ENCODE results near the gene SLX4IP. TPM values are rescaled to one million over a fixed set of nuclear protein-coding genes. Genes with fewer than 3 reads are reported as not detected.

The SLX4IP gene
- total and polyA plus RNA-seq, 2 of the 13 experiments (the other 11 are each of a cell fraction or from before 2014, with no cell fraction given): 3.6 to 7.3 TPM

GRCh38 chr20:10429443-10429981 lies 5.6 kb upstream of the SLX4IP start (continued):
- TF ChIP-seq ZNF512 (CRISPR knock-in tag; IDR thresholded peaks at IDR 0.05): no peak
- no peak for TF ChIP-seq ZNF513 (CRISPR knock-in tag; conservative IDR thresholded peaks at IDR 0.05)
- peak; percentile 39; the same call in 1 of the 2 replicates for TF ChIP-seq ELF1 (CRISPR knock-in tag; IDR thresholded peaks at IDR 0.05)
- no peak for TF ChIP-seq HCFC1 (IDR thresholded peaks at IDR 0.05; ENCODE audit: low read depth, low read length)
- TF ChIP-seq ZNF770 (CRISPR knock-in tag; IDR thresholded peaks at IDR 0.05): no peak
- TF ChIP-seq ZNF33B (CRISPR knock-in tag; IDR thresholded peaks at IDR 0.05): no peak
- TF ChIP-seq HOXA3 (CRISPR knock-in tag; IDR thresholded peaks at IDR 0.05): peak; percentile 66
- no peak for TF ChIP-seq ZNF232 (CRISPR knock-in tag; IDR thresholded peaks at IDR 0.05; ENCODE audit: borderline replicate concordance)
- TF ChIP-seq NFKB2 (CRISPR knock-in tag; IDR thresholded peaks at IDR 0.05; ENCODE audit: borderline replicate concordance): no peak
- TF ChIP-seq ZNF850 (CRISPR knock-in tag; conservative IDR thresholded peaks at IDR 0.05): no peak
- no peak for TF ChIP-seq AHR (CRISPR knock-in tag; IDR thresholded peaks at IDR 0.05)
- TF ChIP-seq SIX1 (CRISPR knock-in tag; IDR thresholded peaks at IDR 0.05; ENCODE audit: borderline replicate concordance): 0 out of 2 replicates have a peak, but pooled peaks have one; percentile 41
- TF ChIP-seq MIER3 (CRISPR knock-in tag; IDR thresholded peaks at IDR 0.05; ENCODE audit: borderline replicate concordance): peak; percentile 84
- TF ChIP-seq ZNF878 (CRISPR knock-in tag; IDR thresholded peaks at IDR 0.05): 0 out of 2 replicates have a peak, but pooled peaks have one; percentile 58
- TF ChIP-seq ZNF362 (CRISPR knock-in tag; IDR thresholded peaks at IDR 0.05; ENCODE audit: borderline replicate concordance): no peak
- TF ChIP-seq RXRA (CRISPR knock-in tag; IDR thresholded peaks at IDR 0.05): peak; percentile 94; the same call in 1 of the 2 replicates
- peak; percentile 72; the same call in 1 of the 2 replicates for TF ChIP-seq ZNF580 (CRISPR knock-in tag; IDR thresholded peaks at IDR 0.05; ENCODE audit: borderline replicate concordance, low read depth)
- peak; percentile 39; the same call in 1 of the 3 replicates for TF ChIP-seq MXI1 (IDR thresholded peaks at IDR 0.05; ENCODE audit: borderline replicate concordance, low read depth, low read length)
- peak; percentile 75; the same call in 1 of the 2 replicates for TF ChIP-seq ZNF205 (CRISPR knock-in tag; IDR thresholded peaks at IDR 0.05)
- TF ChIP-seq ZBTB39 (CRISPR knock-in tag; IDR thresholded peaks at IDR 0.05): no peak
- TF ChIP-seq KMT2A (CRISPR knock-in tag; IDR thresholded peaks at IDR 0.05): peak; percentile 59; the same call in 1 of the 2 replicates
- TF ChIP-seq ZNF792 (CRISPR knock-in tag; IDR thresholded peaks at IDR 0.05): peak; percentile 76; the same call in 1 of the 2 replicates
- TF ChIP-seq MTA3 (CRISPR knock-in tag; IDR thresholded peaks at IDR 0.05): no peak
